ENCODE data around the gene RNF126. TPM values are rescaled to one million over a fixed set of nuclear protein-coding genes. Genes with fewer than 3 reads are reported as not detected.

RNF126 gene
- polyA plus RNA-seq, 1 donor (not counting 4 experiments of a cell fraction or from before 2014, with no cell fraction given), result 8.2 TPM

- no peak overlapping the region for H3K4me3 ChIP-seq (ENCODE audit: control insufficient read depth in 2 of 3, extremely low read depth in 1 of 3, insufficient read depth in 2 of 3, low read depth in 1 of 3, low read length in 3 of 3)
- H3K4me2 ChIP-seq (ENCODE audit: control insufficient read depth, extremely low read depth, insufficient read depth, low read depth, low read length), result no peak overlapping the region
- H2AFZ ChIP-seq (ENCODE audit: control insufficient read depth, low read length), result no peak overlapping the region
- DNase-seq (ENCODE audit: low read depth, low spot score) (no peak), FAIRE-seq (no peak)
- peaks cover 70% of the 10 kb centered on the region for H3K79me2 ChIP-seq (ENCODE audit: control insufficient read depth, insufficient read depth, low read length)
- H3K9ac ChIP-seq (ENCODE audit: control insufficient read depth, extremely low read depth, insufficient read depth, low read length), result no peak overlapping the region
- dilution Hi-C loops (cut with MboI; ENCODE audit: extremely low pct_ligation_motif_present, low sequenced_read_pairs), result no loop called here
- H3K36me3 ChIP-seq (ENCODE audit: control insufficient read depth in 2 of 2, extremely low read depth in 1 of 2, insufficient read depth in 2 of 2, low read length in 2 of 2), result peaks cover 24 to 38% of the 10 kb centered on the region in 2 experiments
- TF ChIP-seq EZH2 (IDR thresholded peaks at IDR 0.05; ENCODE audit: low read length) (no peak), CTCF (optimal IDR thresholded peaks at IDR 0.05 in 1 of 3, IDR thresholded peaks at IDR 0.05 in 1 of 3, conservative IDR thresholded peaks at IDR 0.05 in 1 of 3; ENCODE audit: extremely low read depth in 1 of 3, insufficient read depth in 2 of 3, low read length in 3 of 3) (no peak)
- H3K9me3 ChIP-seq (ENCODE audit: control insufficient read depth, low read depth, low read length), result no peaks in the 10 kb centered on the region
- H3K9me1 ChIP-seq (ENCODE audit: control insufficient read depth, extremely low read depth, insufficient read depth, low read length), result no peaks in the 10 kb centered on the region
- no peaks in the 10 kb centered on the region for H3K4me1 ChIP-seq (ENCODE audit: control insufficient read depth, extremely low read depth, insufficient read depth, low read length)
- H4K20me1 ChIP-seq (ENCODE audit: control insufficient read depth, extremely low read depth, insufficient read depth, low read length), result peaks cover 38% of the 10 kb centered on the region
- H3K27ac ChIP-seq (ENCODE audit: control insufficient read depth, insufficient read depth, low read length), result no peak overlapping the region
- H3K27me3 ChIP-seq (ENCODE audit: control insufficient read depth, extremely low read depth, insufficient read depth, low read length), result no peaks in the 10 kb centered on the region
Measured at GRCh38 chr19:651991-652390, 11.0 kb downstream of the RNF126 start.

- Histone ChIP-seq H3K27me3 (ENCODE audit: control insufficient read depth, extremely low read depth, insufficient read depth, low read length) (no peaks in the 10 kb centered on the region), H3K79me2 (ENCODE audit: control insufficient read depth, insufficient read depth, low read length) (peaks cover 63% of the 10 kb centered on the region), H2AFZ (ENCODE audit: control insufficient read depth, low read length) (no peak overlapping the region), H3K4me1 (ENCODE audit: control insufficient read depth, extremely low read depth, insufficient read depth, low read length) (no peaks in the 10 kb centered on the region), H3K27ac (ENCODE audit: control insufficient read depth, insufficient read depth, low read length) (no peak overlapping the region), H3K4me2 (ENCODE audit: control insufficient read depth, extremely low read depth, insufficient read depth, low read depth, low read length) (no peak overlapping the region), H3K9me1 (ENCODE audit: control insufficient read depth, extremely low read depth, insufficient read depth, low read length) (no peaks in the 10 kb centered on the region), H3K9me3 (ENCODE audit: control insufficient read depth, low read depth, low read length) (no peaks in the 10 kb centered on the region), H3K9ac (ENCODE audit: control insufficient read depth, extremely low read depth, insufficient read depth, low read length) (no peak overlapping the region), H3K36me3 (ENCODE audit: control insufficient read depth in 2 of 2, extremely low read depth in 1 of 2, insufficient read depth in 2 of 2, low read length in 2 of 2) (peaks cover 28 to 41% of the 10 kb centered on the region in 2 experiments), H3K4me3 (ENCODE audit: control insufficient read depth in 2 of 3, extremely low read depth in 1 of 3, insufficient read depth in 2 of 3, low read depth in 1 of 3, low read length in 3 of 3) (no peak overlapping the region), H4K20me1 (ENCODE audit: control insufficient read depth, extremely low read depth, insufficient read depth, low read length) (peaks cover 35% of the 10 kb centered on the region)
- DNase-seq (ENCODE audit: low read depth, low spot score), result no peak
- FAIRE-seq, result no peak
- TF ChIP-seq EZH2 (IDR thresholded peaks at IDR 0.05; ENCODE audit: low read length) (no peak), CTCF (optimal IDR thresholded peaks at IDR 0.05 in 1 of 3, IDR thresholded peaks at IDR 0.05 in 1 of 3, conservative IDR thresholded peaks at IDR 0.05 in 1 of 3; ENCODE audit: extremely low read depth in 1 of 3, insufficient read depth in 2 of 3, low read length in 3 of 3) (no peak)
- dilution Hi-C loops (cut with MboI; ENCODE audit: extremely low pct_ligation_motif_present, low sequenced_read_pairs), result no loop called here
Measured at GRCh38 chr19:651114-651818, 11.7 kb downstream of the RNF126 start.
